ENCODE results near the gene SH3PXD2A.

DNA sequence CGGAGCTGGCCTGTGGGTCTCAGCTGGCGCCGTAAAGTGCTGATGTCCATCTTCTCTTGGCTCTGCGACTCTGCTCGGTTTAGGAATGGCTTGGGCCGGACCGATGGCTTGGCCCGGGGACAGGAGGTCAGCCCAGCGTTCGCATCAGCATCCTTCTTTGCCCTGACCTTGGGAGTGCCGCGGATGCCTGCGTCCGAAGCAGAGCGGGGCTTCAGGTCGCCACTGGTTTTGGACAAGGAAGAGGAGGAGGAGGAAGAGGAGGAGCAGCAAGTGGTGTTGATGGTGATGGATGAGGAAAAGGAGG lies 252.6 kb downstream of the SH3PXD2A start:
- TF ChIP-seq, protein P1, sequence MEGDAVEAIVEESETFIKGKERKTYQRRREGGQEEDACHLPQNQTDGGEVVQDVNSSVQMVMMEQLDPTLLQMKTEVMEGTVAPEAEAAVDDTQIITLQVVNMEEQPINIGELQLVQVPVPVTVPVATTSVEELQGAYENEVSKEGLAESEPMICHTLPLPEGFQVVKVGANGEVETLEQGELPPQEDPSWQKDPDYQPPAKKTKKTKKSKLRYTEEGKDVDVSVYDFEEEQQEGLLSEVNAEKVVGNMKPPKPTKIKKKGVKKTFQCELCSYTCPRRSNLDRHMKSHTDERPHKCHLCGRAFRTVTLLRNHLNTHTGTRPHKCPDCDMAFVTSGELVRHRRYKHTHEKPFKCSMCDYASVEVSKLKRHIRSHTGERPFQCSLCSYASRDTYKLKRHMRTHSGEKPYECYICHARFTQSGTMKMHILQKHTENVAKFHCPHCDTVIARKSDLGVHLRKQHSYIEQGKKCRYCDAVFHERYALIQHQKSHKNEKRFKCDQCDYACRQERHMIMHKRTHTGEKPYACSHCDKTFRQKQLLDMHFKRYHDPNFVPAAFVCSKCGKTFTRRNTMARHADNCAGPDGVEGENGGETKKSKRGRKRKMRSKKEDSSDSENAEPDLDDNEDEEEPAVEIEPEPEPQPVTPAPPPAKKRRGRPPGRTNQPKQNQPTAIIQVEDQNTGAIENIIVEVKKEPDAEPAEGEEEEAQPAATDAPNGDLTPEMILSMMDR (IDR thresholded peaks at IDR 0.05): no peak
- TF ChIP-seq POLR2A (IDR thresholded peaks at IDR 0.05) (no peak), EP300 (IDR thresholded peaks at IDR 0.05) (no peak)
